RPMI7951 (cell line): Measurements from ENCODE around the gene COL18A1. TPM values are rescaled to one million over a fixed set of nuclear protein-coding genes. Genes with fewer than 3 reads are reported as not detected.

Experiments
- DNase-seq: peaks from one replicate; pipeline ENCODE4 v3.0.0-alpha.2; 2012; ENCODE audit warnings: low read depth
- total RNA-seq: library from RNA; depleted of rRNA; stranded (reverse); fragments of >200 nt; shearing (Covaris generic); gene quantifications from 2 replicates; pipeline ENCODE4 v1.2.3, GENCODE V29; 2014

COL18A1 gene
- total RNA-seq, 1 experiment from 2014 or later: 72.3 TPM

GRCh38 chr21:45533361-45533845 is 128.4 kb downstream of the COL18A1 start:
- DNase-seq: no peak

GRCh38 chr21:45533846-45534635 is 129.1 kb downstream of the COL18A1 start:
- DNase-seq: no peak

- DNase-seq: no peak
These were observed 129.8 kb downstream of the COL18A1 start for GRCh38 chr21:45534636-45535331.

- no peak for DNase-seq
These were observed 130.5 kb downstream of the COL18A1 start for GRCh38 chr21:45535341-45536081.

- DNase-seq: no peak
These were observed 131.5 kb downstream of the COL18A1 start for GRCh38 chr21:45536301-45537081.

- DNase-seq: no peak
These were observed 132.3 kb downstream of the COL18A1 start for GRCh38 chr21:45537111-45537745.

GRCh38 chr21:45537746-45538291 is 132.9 kb downstream of the COL18A1 start:
- DNase-seq: no peak

GRCh38 chr21:45538381-45539045 is 133.5 kb downstream of the COL18A1 start:
- DNase-seq: no peak

GRCh38 chr21:45539046-45539795 is 134.3 kb downstream of the COL18A1 start:
- DNase-seq: no peak

GRCh38 chr21:45539796-45540600 is 135.0 kb downstream of the COL18A1 start:
- no peak for DNase-seq

GRCh38 chr21:45540601-45540970 is 135.6 kb downstream of the COL18A1 start:
- no peak for DNase-seq

GRCh38 chr21:45541221-45542039 is 136.5 kb downstream of the COL18A1 start:
- peak; percentile 59 for DNase-seq

GRCh38 chr21:45542242-45542666 is 137.3 kb downstream of the COL18A1 start, which contains the start of gene SLC19A1:
TSS of gene SLC19A1 (minus strand) at chr21:45542440. CDS start at chr21:45537959, 4,481 bp downstream.
- peak; percentile 46 for DNase-seq

- DNase-seq: no peak
These were observed 137.9 kb downstream of the COL18A1 start for GRCh38 chr21:45542667-45543370.

- no peak for DNase-seq
These were observed 138.4 kb downstream of the COL18A1 start for GRCh38 chr21:45543371-45543709.

- DNase-seq: no peak
These were observed 138.9 kb downstream of the COL18A1 start for GRCh38 chr21:45543710-45544448.
